Psoas muscle (tissue), 8 donors: ENCODE results near the gene DENND1A. TPM values are rescaled to one million over a fixed set of nuclear protein-coding genes. Genes with fewer than 3 reads are reported as not detected.
"Not testable (repeated sequence)": the region's sequence is repeated elsewhere in the genome, so short reads cannot be mapped to it uniquely, and the experiment has no call there.

Experiments
- ATAC-seq, 4 donors: fragments of 200-7000 bp; cut with Tn5 transposase; one replicate each; pipeline ENCODE4 v1.9.1; 2020; ENCODE audit warnings: moderate library complexity in 3 of 4, mild to moderate bottlenecking in 2 of 4
- DNase-seq, 2 donors: peaks; one replicate each; pipeline ENCODE4 v3.0.0-alpha.2; 2020
- H3K27ac ChIP-seq: fragments of 200-600 bp; one replicate; pipeline ENCODE4 v1.8.0; 2022
- H3K27me3 ChIP-seq, 3 donors: fragments of 200-600 bp in 1 of 3; one replicate each; pipeline versions ENCODE4 v1.6.1 to v1.8.0; 2013 to 2022; ENCODE audit warnings: low read length in 2 of 3, mild to moderate bottlenecking in 2 of 3, moderate library complexity in 1 of 3; ENCODE audit not compliant: insufficient read depth in 3 of 3
- H3K36me3 ChIP-seq, 2 donors: fragments of 200-600 bp in 1 of 2; one replicate each; pipeline versions ENCODE4 v1.6.1 to v1.8.0; 2013 to 2022; ENCODE audit warnings: low read depth in 1 of 2, mild to moderate bottlenecking in 1 of 2, moderate library complexity in 1 of 2; ENCODE audit not compliant: insufficient read depth in 1 of 2
- H3K4me1 ChIP-seq: fragments of 200-600 bp; one replicate; pipeline ENCODE4 v1.8.0; 2022
- H3K4me3 ChIP-seq: fragments of 200-600 bp; one replicate; pipeline ENCODE4 v1.8.0; 2022; ENCODE audit warnings: mild to moderate bottlenecking
- H3K9me3 ChIP-seq: fragments of 200-600 bp; one replicate; pipeline ENCODE4 v1.8.0; 2022
- WGBS, 3 donors: extraction: QIAGEN DNeasy Blood & Tissue Kit; methylation state at CpG; one replicate each; pipeline versions ENCODE4 v1.1.6 to v1.1.7; 2013; 5-methylcytosine and 5-hydroxymethylcytosine counted together
- intact Hi-C, 2 donors: fragments of 100-400 bp; cut with DNase I; formaldehyde crosslinking; loops; one replicate each; pipeline versions ENCODE4 v1.11.0 to v1.14.2; 2022
- polyA plus RNA-seq, 3 donors: library from polyadenylated mRNA; stranded (reverse); fragments of 200-250 nt; gene quantifications; one replicate each; pipeline ENCODE4 v1.2.3, GENCODE V29; 2013
- total RNA-seq, 4 donors: library from RNA; stranded (reverse); fragmentation: NEBNext Ultra II Directional in 2 of 4; extraction: Animal tissue kit (Norgen Biotek cat#: 25700) in 2 of 4; gene quantifications; one replicate each; pipeline versions ENCODE4 v1.2.1 to v1.2.4, GENCODE V29; 2021 to 2023
- TF ChIP-seq, protein P1 (sequence below): fragments of 200-600 bp; IDR thresholded peaks from one replicate; pipeline ENCODE4 v1.8.0; 2022; ENCODE audit warnings: antibody characterized with exemption
- donor health status: healthy with polysubstance abuse.
- donor health status: DM: no; HTN: no; CAD: no; lungs with moderate emphysema.
- donor health status: Bipolar disorder and iron deficiency.
- donor health status: healthy.
- donor health status: DM: yes; HTN: yes; CAD: no.
- donor health status: DM: no; HTN: no; CAD: no.
- donor health status: DM: no; HTN: no; CAD: no.
- donor health status: DM: yes; HTN: yes; CAD: no.

DENND1A gene
- total and polyA plus RNA-seq, 7 donors = 6.1 to 17.3 (median 13.9) TPM

DNA sequence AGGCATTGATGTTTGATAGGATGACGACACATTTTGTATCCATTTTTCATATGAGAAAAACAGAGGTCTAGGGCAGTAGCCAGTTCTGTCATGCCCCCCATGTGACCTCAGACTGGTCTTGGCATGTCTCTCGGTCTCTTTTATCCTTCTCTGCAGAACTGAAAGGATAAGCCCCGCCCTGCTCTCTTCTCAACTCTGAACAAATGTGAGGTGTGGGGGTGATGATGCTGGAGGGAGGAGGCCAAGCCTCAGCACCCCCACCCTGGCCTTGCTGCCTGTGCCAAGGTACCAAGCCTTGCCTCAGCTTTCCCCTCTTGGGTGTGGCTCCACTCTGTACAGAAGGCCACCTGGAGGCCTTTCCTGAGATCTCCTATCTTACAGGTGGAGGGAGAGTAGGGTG, 593.5 kb downstream of the DENND1A start:
- Histone ChIP-seq H3K36me3 (no peaks in the 10 kb centered on the region), H3K4me1 (no peaks in the 10 kb centered on the region), H3K27ac (no peak overlapping the region), H3K27me3 (no peaks in the 10 kb centered on the region), H3K9me3 (no peaks in the 10 kb centered on the region), H3K4me3 (no peak overlapping the region)
- TF ChIP-seq, protein P1, sequence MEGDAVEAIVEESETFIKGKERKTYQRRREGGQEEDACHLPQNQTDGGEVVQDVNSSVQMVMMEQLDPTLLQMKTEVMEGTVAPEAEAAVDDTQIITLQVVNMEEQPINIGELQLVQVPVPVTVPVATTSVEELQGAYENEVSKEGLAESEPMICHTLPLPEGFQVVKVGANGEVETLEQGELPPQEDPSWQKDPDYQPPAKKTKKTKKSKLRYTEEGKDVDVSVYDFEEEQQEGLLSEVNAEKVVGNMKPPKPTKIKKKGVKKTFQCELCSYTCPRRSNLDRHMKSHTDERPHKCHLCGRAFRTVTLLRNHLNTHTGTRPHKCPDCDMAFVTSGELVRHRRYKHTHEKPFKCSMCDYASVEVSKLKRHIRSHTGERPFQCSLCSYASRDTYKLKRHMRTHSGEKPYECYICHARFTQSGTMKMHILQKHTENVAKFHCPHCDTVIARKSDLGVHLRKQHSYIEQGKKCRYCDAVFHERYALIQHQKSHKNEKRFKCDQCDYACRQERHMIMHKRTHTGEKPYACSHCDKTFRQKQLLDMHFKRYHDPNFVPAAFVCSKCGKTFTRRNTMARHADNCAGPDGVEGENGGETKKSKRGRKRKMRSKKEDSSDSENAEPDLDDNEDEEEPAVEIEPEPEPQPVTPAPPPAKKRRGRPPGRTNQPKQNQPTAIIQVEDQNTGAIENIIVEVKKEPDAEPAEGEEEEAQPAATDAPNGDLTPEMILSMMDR = no peak
- ATAC-seq (no peak), DNase-seq (no peak)
- WGBS, 3 donors = 81 to 86% (median 85%) methylated on average over 3 of the region's 3 CpGs
- intact Hi-C loops = no loop called here

- Histone ChIP-seq H3K4me3 (no peak overlapping the region), H3K27me3 (no peaks in the 10 kb centered on the region), H3K4me1 (no peaks in the 10 kb centered on the region), H3K36me3 (no peaks in the 10 kb centered on the region), H3K27ac (no peak overlapping the region), H3K9me3 (no peaks in the 10 kb centered on the region)
- intact Hi-C loops = no loop called here
- 61 to 79% (median 67%) methylated on average over 6 of the region's 6 CpGs for WGBS, 3 donors
- no peak for DNase-seq
- ATAC-seq = no peak
- TF ChIP-seq, protein P1 = no peak
Observed at GRCh38 chr9:123335986-123336329, 594.0 kb downstream of the DENND1A start.

DNA sequence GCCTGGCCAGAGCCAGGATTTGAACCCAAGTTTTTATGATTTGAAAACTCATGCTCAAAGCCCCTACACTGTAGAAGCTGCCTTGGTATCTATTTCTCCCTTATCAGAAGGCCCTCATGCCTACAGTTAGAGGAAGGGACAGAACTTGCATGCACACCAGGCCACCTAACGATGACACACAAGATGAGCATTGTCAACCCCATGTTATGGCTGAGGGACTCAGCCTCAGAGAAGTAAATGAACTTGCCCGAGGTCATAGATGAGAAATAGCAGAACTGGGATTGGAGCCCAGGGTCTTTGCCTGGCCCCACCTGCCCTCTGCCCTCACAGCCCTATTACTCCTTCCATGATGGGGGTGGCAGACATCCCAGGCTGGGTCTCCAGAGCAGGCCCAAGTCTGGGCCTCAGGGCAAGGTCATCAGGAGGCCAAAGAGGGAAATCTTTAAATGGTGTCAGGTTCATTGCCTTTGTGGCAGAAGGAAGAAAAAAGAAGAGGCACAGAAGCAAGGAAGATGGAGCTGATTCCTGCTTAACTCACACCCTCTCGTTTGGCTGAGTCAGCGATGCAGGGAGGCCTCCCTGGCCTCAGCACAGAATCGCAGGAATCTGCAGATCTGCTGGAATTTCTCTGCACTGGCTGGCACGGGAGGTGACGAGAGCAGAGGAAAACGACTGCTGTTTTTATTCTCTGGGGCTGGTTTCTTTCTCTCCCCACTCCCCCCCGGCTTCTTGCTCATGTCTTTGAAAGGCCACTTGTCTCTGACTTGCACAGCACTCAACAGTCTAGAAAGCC, 594.5 kb downstream of the DENND1A start:
- DNase-seq (no peak), ATAC-seq (no peak)
- Histone ChIP-seq H3K9me3 (no peaks in the 10 kb centered on the region), H3K4me1 (no peaks in the 10 kb centered on the region), H3K27ac (no peak overlapping the region), H3K4me3 (no peak overlapping the region), H3K36me3 (no peaks in the 10 kb centered on the region), H3K27me3 (no peaks in the 10 kb centered on the region)
- TF ChIP-seq, protein P1 = no peak
- WGBS, 3 donors = 26 to 48% (median 35%) methylated on average over 9 of the region's 9 CpGs
- intact Hi-C loops = no loop called here

DNA sequence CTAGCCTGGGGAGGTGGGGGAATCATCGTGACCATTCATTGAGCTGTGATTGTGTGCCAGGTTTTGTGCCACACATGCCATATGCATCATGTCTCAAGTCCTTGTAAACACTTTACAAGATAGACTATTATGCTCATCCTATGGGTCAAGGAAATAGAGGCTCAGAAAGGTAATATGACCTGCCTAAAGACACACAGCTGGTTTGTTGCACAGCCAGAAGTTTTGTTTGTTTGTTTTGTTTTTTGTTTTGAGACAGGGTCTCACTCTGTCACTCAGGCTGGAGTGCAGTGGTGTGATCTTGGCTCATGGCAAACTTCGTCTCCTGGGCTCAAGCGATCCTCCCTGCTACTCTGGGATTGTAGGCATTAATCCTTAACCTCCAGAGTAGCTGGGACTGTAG, 595.3 kb downstream of the DENND1A start:
- Histone ChIP-seq H3K4me1 (no peaks in the 10 kb centered on the region), H3K9me3 (no peaks in the 10 kb centered on the region), H3K27me3 (no peaks in the 10 kb centered on the region), H3K4me3 (no peak overlapping the region), H3K36me3 (no peaks in the 10 kb centered on the region), H3K27ac (no peak overlapping the region)
- WGBS, 3 donors = 91 to 97% (median 93%) methylated on average over 3 of the region's 3 CpGs
- ATAC-seq (no peak), DNase-seq (no peak)
- intact Hi-C loops = no loop called here
- TF ChIP-seq, protein P1 = no peak

DNA sequence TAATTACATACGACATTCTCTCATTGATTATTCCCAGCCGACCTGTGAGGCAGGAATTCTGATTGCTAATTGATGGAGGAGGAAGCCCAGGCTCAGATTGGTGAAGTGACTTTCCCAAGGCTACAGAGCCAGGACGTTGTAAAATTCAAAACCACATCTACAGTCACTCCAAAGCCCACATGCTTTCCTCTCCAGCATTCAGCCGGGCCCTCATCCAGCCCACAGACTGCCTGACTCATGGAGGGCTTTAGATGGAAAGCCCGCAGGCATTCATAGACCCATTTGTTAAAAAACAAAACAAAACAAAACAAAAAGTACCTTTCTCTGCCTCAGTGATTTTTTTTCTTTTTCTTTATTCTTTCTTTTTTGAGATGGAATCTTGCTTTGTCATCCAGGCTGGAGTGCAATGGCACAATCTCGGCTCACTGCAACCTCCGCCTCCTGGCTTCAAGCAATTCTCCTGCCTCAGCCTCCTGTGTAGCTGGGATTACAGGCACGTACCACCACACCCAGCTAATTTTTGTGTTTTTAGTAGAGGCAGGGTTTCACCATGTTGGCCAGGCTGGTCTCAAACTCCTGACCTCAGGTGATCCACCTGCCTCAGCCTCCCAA, 596.8 kb downstream of the DENND1A start:
- intact Hi-C loops, H3K4me1 ChIP-seq, H3K27me3 ChIP-seq, DNase-seq, ATAC-seq, H3K36me3 ChIP-seq, H3K9me3 ChIP-seq, H3K4me3 ChIP-seq, H3K27ac ChIP-seq: not testable (repeated sequence)
- WGBS, 3 donors = 66 to 73% (median 67%) methylated on average over 8 of the region's 8 CpGs
